Activated T-cell treated with anti-CD3 and anti-CD28 coated beads, Interleukin-2, amount 50 U/mL, for 4 hours (primary cell): Measurements from ENCODE around the gene CFAP20DC. TPM values are rescaled to one million over a fixed set of nuclear protein-coding genes. Genes with fewer than 3 reads are reported as not detected.
A peak's percentile ranks its signal among the peaks of the same experiment; 100 is the strongest.
"Not testable (repeated sequence)": the region's sequence is repeated elsewhere in the genome, so short reads cannot be mapped to it uniquely, and the experiment has no call there.

Experiments
- ATAC-seq, 2 donors: fragments of 200-7000 bp; cut with Tn5 transposase; one replicate each; pipeline ENCODE4 v1.10.0; 2021
- DNase-seq: peaks from one replicate; pipeline ENCODE4 v3.0.0-alpha.2; 2020
- H3K27me3 Mint-ChIP-seq: one replicate; pipeline ENCODE4 v1.8.0; 2021; ENCODE audit warnings: low read depth, mixed read lengths
- H3K36me3 Mint-ChIP-seq: one replicate; pipeline ENCODE4 v1.8.0; 2022; ENCODE audit warnings: mixed read lengths; ENCODE audit not compliant: insufficient read depth
- H3K4me1 Mint-ChIP-seq: one replicate; pipeline ENCODE4 v1.8.0; 2021; ENCODE audit warnings: low read depth, mixed read lengths
- H3K4me3 Mint-ChIP-seq: one replicate; pipeline ENCODE4 v1.8.0; 2021; ENCODE audit warnings: mild to moderate bottlenecking, moderate library complexity, mixed read lengths
- H3K9me3 Mint-ChIP-seq: one replicate; pipeline ENCODE4 v1.8.0; 2021; ENCODE audit warnings: mixed read lengths
- total RNA-seq, 3 donors: library from RNA; stranded (reverse); gene quantifications; one replicate each; pipeline ENCODE4 v1.2.1, GENCODE V29; 2021

CFAP20DC gene
- under 1 TPM; 0.16 to 0.38 (median 0.20) TPM for total RNA-seq

GRCh38 chr3:59049671-59050331, at the start of gene CFAP20DC:
Gene CFAP20DC (minus strand): TSS chr3:59050025. CDS start chr3:59049631, 394 bp downstream.
- ATAC-seq (peak; percentile 98 to 99), DNase-seq (peak; percentile 82)
- Mint-ChIP-seq H3K4me3 (peak within 1 kb of the TSS; percentile 75), H3K4me1 (peaks cover 4% of the 10 kb centered on the region), H3K36me3 (no peaks in the 10 kb centered on the region), H3K9me3 (no peaks in the 10 kb centered on the region), H3K27me3 (no peaks in the 10 kb centered on the region)

- H3K27me3 Mint-ChIP-seq, H3K4me1 Mint-ChIP-seq, DNase-seq, H3K4me3 Mint-ChIP-seq, ATAC-seq, H3K36me3 Mint-ChIP-seq: not testable (repeated sequence)
- H3K9me3 Mint-ChIP-seq = peaks cover 11% of the 10 kb centered on the region
Observed at GRCh38 chr3:59098516-59098915, 48.7 kb upstream of the CFAP20DC start.

GRCh38 chr3:59094446-59094845, 44.6 kb upstream of the CFAP20DC start:
- ATAC-seq (no peak), DNase-seq (no peak)
- H3K4me1 Mint-ChIP-seq = no peaks in the 10 kb centered on the region
- peaks cover 6% of the 10 kb centered on the region for H3K27me3 Mint-ChIP-seq
- no peaks in the 10 kb centered on the region for H3K36me3 Mint-ChIP-seq
- H3K9me3 Mint-ChIP-seq = peaks cover 11% of the 10 kb centered on the region
- H3K4me3 Mint-ChIP-seq = no peak overlapping the region

GRCh38 chr3:59093521-59093920, 43.7 kb upstream of the CFAP20DC start:
- DNase-seq (no peak), ATAC-seq (no peak)
- no peaks in the 10 kb centered on the region for H3K4me1 Mint-ChIP-seq
- no peak overlapping the region for H3K4me3 Mint-ChIP-seq
- H3K9me3 Mint-ChIP-seq = peaks cover 6% of the 10 kb centered on the region
- H3K27me3 Mint-ChIP-seq = peaks cover 3% of the 10 kb centered on the region
- no peaks in the 10 kb centered on the region for H3K36me3 Mint-ChIP-seq

- H3K9me3 Mint-ChIP-seq = no peaks in the 10 kb centered on the region
- peaks cover 5% of the 10 kb centered on the region for H3K27me3 Mint-ChIP-seq
- DNase-seq = no peak
- no peaks in the 10 kb centered on the region for H3K4me1 Mint-ChIP-seq
- H3K36me3 Mint-ChIP-seq = no peaks in the 10 kb centered on the region
- no peak for ATAC-seq
- H3K4me3 Mint-ChIP-seq = no peak overlapping the region
Observed at GRCh38 chr3:59088761-59089160, 38.9 kb upstream of the CFAP20DC start.

GRCh38 chr3:59085976-59086375, 36.2 kb upstream of the CFAP20DC start:
- Mint-ChIP-seq H3K9me3 (no peaks in the 10 kb centered on the region), H3K27me3 (peaks cover 19% of the 10 kb centered on the region), H3K36me3 (no peaks in the 10 kb centered on the region), H3K4me3 (no peak overlapping the region), H3K4me1 (no peaks in the 10 kb centered on the region)
- no peak for DNase-seq
- no peak for ATAC-seq

GRCh38 chr3:59084583-59084982, 34.8 kb upstream of the CFAP20DC start:
- Mint-ChIP-seq H3K4me1 (no peaks in the 10 kb centered on the region), H3K36me3 (no peaks in the 10 kb centered on the region), H3K4me3 (no peak overlapping the region), H3K9me3 (no peaks in the 10 kb centered on the region), H3K27me3 (peaks cover 19% of the 10 kb centered on the region)
- no peak for DNase-seq
- no peak for ATAC-seq

GRCh38 chr3:59082106-59082505, 32.3 kb upstream of the CFAP20DC start:
- Mint-ChIP-seq H3K9me3 (no peaks in the 10 kb centered on the region), H3K4me1 (no peaks in the 10 kb centered on the region), H3K27me3 (peaks cover 21% of the 10 kb centered on the region), H3K4me3 (no peak overlapping the region), H3K36me3 (no peaks in the 10 kb centered on the region)
- ATAC-seq (no peak), DNase-seq (no peak)

GRCh38 chr3:59081071-59081470, 31.2 kb upstream of the CFAP20DC start:
- no peaks in the 10 kb centered on the region for H3K4me1 Mint-ChIP-seq
- no peak overlapping the region for H3K4me3 Mint-ChIP-seq
- ATAC-seq = no peak
- H3K9me3 Mint-ChIP-seq = no peaks in the 10 kb centered on the region
- no peaks in the 10 kb centered on the region for H3K36me3 Mint-ChIP-seq
- DNase-seq = no peak
- peaks cover 21% of the 10 kb centered on the region for H3K27me3 Mint-ChIP-seq

GRCh38 chr3:59079962-59080361, 30.1 kb upstream of the CFAP20DC start:
- no peak for ATAC-seq
- no peaks in the 10 kb centered on the region for H3K36me3 Mint-ChIP-seq
- peaks cover 19% of the 10 kb centered on the region for H3K27me3 Mint-ChIP-seq
- no peaks in the 10 kb centered on the region for H3K4me1 Mint-ChIP-seq
- DNase-seq = no peak
- no peaks in the 10 kb centered on the region for H3K9me3 Mint-ChIP-seq
- no peak overlapping the region for H3K4me3 Mint-ChIP-seq

GRCh38 chr3:59074764-59075163, 24.9 kb upstream of the CFAP20DC start:
- Mint-ChIP-seq H3K36me3 (no peaks in the 10 kb centered on the region), H3K9me3 (no peaks in the 10 kb centered on the region), H3K4me3 (no peak overlapping the region), H3K27me3 (peaks cover 22% of the 10 kb centered on the region), H3K4me1 (no peaks in the 10 kb centered on the region)
- DNase-seq (no peak), ATAC-seq (no peak)

- H3K36me3 Mint-ChIP-seq = no peaks in the 10 kb centered on the region
- ATAC-seq (no peak), DNase-seq (no peak)
- no peaks in the 10 kb centered on the region for H3K9me3 Mint-ChIP-seq
- H3K27me3 Mint-ChIP-seq = peaks cover 24% of the 10 kb centered on the region
- H3K4me1 Mint-ChIP-seq = no peaks in the 10 kb centered on the region
- no peak overlapping the region for H3K4me3 Mint-ChIP-seq
Observed at GRCh38 chr3:59072681-59073080, 22.9 kb upstream of the CFAP20DC start.

GRCh38 chr3:59069838-59070237, 20.0 kb upstream of the CFAP20DC start:
- Mint-ChIP-seq H3K4me3 (no peak overlapping the region), H3K9me3 (no peaks in the 10 kb centered on the region), H3K36me3 (no peaks in the 10 kb centered on the region), H3K27me3 (peaks cover 28% of the 10 kb centered on the region), H3K4me1 (no peaks in the 10 kb centered on the region)
- ATAC-seq (peak; percentile 48 to 51), DNase-seq (no peak)

GRCh38 chr3:59065240-59065639, 15.4 kb upstream of the CFAP20DC start:
- ATAC-seq (no peak), DNase-seq (no peak)
- H3K36me3 Mint-ChIP-seq = no peaks in the 10 kb centered on the region
- H3K9me3 Mint-ChIP-seq = peaks cover 8% of the 10 kb centered on the region
- no peak overlapping the region for H3K4me3 Mint-ChIP-seq
- H3K4me1 Mint-ChIP-seq = no peaks in the 10 kb centered on the region
- H3K27me3 Mint-ChIP-seq = peaks cover 17% of the 10 kb centered on the region

- Mint-ChIP-seq H3K4me1 (no peaks in the 10 kb centered on the region), H3K36me3 (no peaks in the 10 kb centered on the region), H3K9me3 (peaks cover 8% of the 10 kb centered on the region), H3K4me3 (no peak overlapping the region), H3K27me3 (peaks cover 16% of the 10 kb centered on the region)
- DNase-seq (no peak), ATAC-seq (no peak)
Observed at GRCh38 chr3:59064728-59065127, 14.9 kb upstream of the CFAP20DC start.
